Ovary (tissue), 3 donors: ENCODE data around the gene CD53.

Source experiments
- CTCF ChIP-seq, 3 donors: fragments of 450-650 bp in 2 of 3; fragments of 200-600 bp in 1 of 3; IDR thresholded peaks; one replicate each; pipeline versions ENCODE4 v1.5.1 to v1.8.0; 2016 to 2022; ENCODE audit warnings: antibody characterized with exemption in 3 of 3, mild to moderate bottlenecking in 1 of 3
- EP300 ChIP-seq: sonication (generic); formaldehyde crosslinking; IDR thresholded peaks from one replicate; pipeline ENCODE4 v1.6.1; 2017; ENCODE audit warnings: antibody characterized with exemption
- POLR2A ChIP-seq: fragments of 450-650 bp; IDR thresholded peaks from one replicate; pipeline ENCODE4 v1.6.1; 2017; ENCODE audit warnings: antibody characterized with exemption, mild to moderate bottlenecking, moderate library complexity
- donor health status: DM: no; HTN: no; CAD: no.

GRCh38 chr1:110916669-110917306, 43.8 kb downstream of the CD53 start:
- no peak for TF ChIP-seq CTCF (IDR thresholded peaks at IDR 0.05)
- TF ChIP-seq EP300, result no peak
- no peak for TF ChIP-seq POLR2A
